Stimulated activated CD4-positive, alpha-beta T cell treated with anti-CD3 and anti-CD28 coated beads, Interleukin-12 subunit alpha, Interleukin-12 subunit beta, amount 100 ng/mL, for 48 hours (primary cell): ENCODE measurements around the gene BANF2.
"Not testable (repeated sequence)": the region's sequence is repeated elsewhere in the genome, so short reads cannot be mapped to it uniquely, and the experiment has no call there.

Experiments
- DNase-seq, 3 donors: peaks; one replicate each; pipeline ENCODE4 v3.0.0-alpha.2; 2020; ENCODE audit warnings: low read depth in 2 of 3, low spot score in 1 of 3

Gene BANF2

GRCh38 chr20:17682103-17682888 lies 17.5 kb upstream of the BANF2 start, which contains the start of gene RRBP1:
TSS of gene RRBP1 (minus strand) at chr20:17682242. CDS start at chr20:17660507, 21,735 bp downstream.
- DNase-seq: peak; percentile 89 to 95 (median 94)

GRCh38 chr20:17682889-17683198 lies 16.9 kb upstream of the BANF2 start:
- DNase-seq: no peak

- no peak for DNase-seq
These were observed 16.3 kb upstream of the BANF2 start for GRCh38 chr20:17683218-17684076.

GRCh38 chr20:17684077-17684888 lies 15.5 kb upstream of the BANF2 start:
- DNase-seq: no peak

- no peak for DNase-seq
These were observed 14.6 kb upstream of the BANF2 start for GRCh38 chr20:17685168-17685567.

- no peak for DNase-seq
These were observed 12.0 kb upstream of the BANF2 start for GRCh38 chr20:17687800-17688199.

GRCh38 chr20:17688965-17689364 lies 10.8 kb upstream of the BANF2 start:
- no peak for DNase-seq

GRCh38 chr20:17690144-17690543 lies 9.6 kb upstream of the BANF2 start:
- DNase-seq: no peak

- DNase-seq: no peak
These were observed 8.0 kb upstream of the BANF2 start for GRCh38 chr20:17691758-17692157.

GRCh38 chr20:17693444-17694001 lies 6.2 kb upstream of the BANF2 start:
- DNase-seq: no peak

GRCh38 chr20:17694767-17695166 lies 5.0 kb upstream of the BANF2 start:
- DNase-seq: no peak

GRCh38 chr20:17696287-17696686 lies 3.5 kb upstream of the BANF2 start:
- no peak for DNase-seq

GRCh38 chr20:17697171-17697570 lies 2.6 kb upstream of the BANF2 start:
- no peak for DNase-seq

GRCh38 chr20:17698384-17698783 lies 1.4 kb upstream of the BANF2 start:
- no peak for DNase-seq

GRCh38 chr20:17700637-17701036 lies 871 bp downstream of the BANF2 start:
- no peak for DNase-seq

GRCh38 chr20:17701826-17702225 lies 2.1 kb downstream of the BANF2 start:
- DNase-seq: no peak

GRCh38 chr20:17704589-17705317 lies 5.0 kb downstream of the BANF2 start:
- DNase-seq: no peak

- DNase-seq: no peak
These were observed 6.2 kb downstream of the BANF2 start for GRCh38 chr20:17705916-17706315.

GRCh38 chr20:17706632-17707031 lies 6.9 kb downstream of the BANF2 start:
- no peak for DNase-seq

GRCh38 chr20:17707951-17708350 lies 8.2 kb downstream of the BANF2 start:
- not testable (repeated sequence) for DNase-seq
